Endothelial cell of umbilical vein (primary cell): ENCODE results near the gene PRPF40B.

Experiments
- EZH2 ChIP-seq: IDR thresholded peaks from 2 replicates; pipeline ENCODE4 v1.6.1; 2012; ENCODE audit warnings: borderline replicate concordance, low read depth, mild to moderate bottlenecking, moderate library complexity, low read length, inconsistent platforms; ENCODE audit not compliant: severe bottlenecking
- GATA2 ChIP-seq: IDR thresholded peaks from 2 replicates; pipeline ENCODE4 v1.7.0; 2011; ENCODE audit warnings: low read depth, mild to moderate bottlenecking, moderate library complexity, mixed read lengths, low read length; ENCODE audit not compliant: insufficient read length, insufficient read depth
- JUN ChIP-seq: IDR thresholded peaks from 2 replicates; pipeline ENCODE4 v1.6.1; 2011; ENCODE audit warnings: borderline replicate concordance, low read depth; ENCODE audit not compliant: insufficient read length, insufficient read depth
- MYC ChIP-seq: IDR thresholded peaks from one replicate; pipeline ENCODE4 v1.6.1; 2011; ENCODE audit warnings: mild to moderate bottlenecking, low read depth, low read length
- POLR2A ChIP-seq: IDR thresholded peaks from 2 replicates; pipeline ENCODE4 v1.6.1; 2012; ENCODE audit warnings: low read depth, mild to moderate bottlenecking, control low read depth, low read length
- POLR2AphosphoS5 ChIP-seq: IDR thresholded peaks from 2 replicates; pipeline ENCODE4 v1.6.1; 2012; ENCODE audit warnings: low read depth, mild to moderate bottlenecking, control low read depth, low read length, moderate library complexity; ENCODE audit not compliant: insufficient read depth
- TF ChIP-seq, protein P1 (sequence below), 2 donors: IDR thresholded peaks; 1 replicate in 1 of 2; 2 replicates in 1 of 2; pipeline ENCODE4 v1.5.1; 2011; ENCODE audit warnings: low read length in 2 of 2, mild to moderate bottlenecking in 2 of 2, moderate library complexity in 2 of 2, control low read depth in 1 of 2, inconsistent platforms in 1 of 2, low read depth in 1 of 2; ENCODE audit not compliant: insufficient read depth in 1 of 2; ENCODE audit errors: extremely low read depth in 1 of 2
- TF ChIP-seq, protein P2 (sequence below): IDR thresholded peaks from 2 replicates; pipeline ENCODE4 v1.6.1; 2011; ENCODE audit not compliant: insufficient read depth, insufficient read length

DNA sequence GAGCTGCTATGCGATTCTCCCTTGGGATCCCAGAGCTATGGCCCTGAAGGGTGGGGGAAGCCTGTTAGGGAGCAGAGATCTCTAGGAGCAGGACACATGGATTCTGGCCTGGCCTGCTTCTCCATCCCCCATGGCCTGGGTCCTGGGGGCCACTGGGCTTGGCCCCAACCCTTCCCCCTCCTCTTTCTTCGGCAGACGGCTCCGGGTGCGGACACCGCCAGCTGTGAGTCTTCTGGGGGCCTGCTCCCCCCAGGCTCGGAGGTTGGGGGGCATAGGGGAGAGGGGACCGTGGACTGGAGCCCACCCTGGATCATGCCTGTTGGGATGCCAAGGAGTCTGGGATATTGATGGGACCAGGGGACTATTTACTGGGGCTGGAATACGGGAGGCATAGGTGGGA lies 9.0 kb downstream of the PRPF40B start:
- TF ChIP-seq, protein P1, sequence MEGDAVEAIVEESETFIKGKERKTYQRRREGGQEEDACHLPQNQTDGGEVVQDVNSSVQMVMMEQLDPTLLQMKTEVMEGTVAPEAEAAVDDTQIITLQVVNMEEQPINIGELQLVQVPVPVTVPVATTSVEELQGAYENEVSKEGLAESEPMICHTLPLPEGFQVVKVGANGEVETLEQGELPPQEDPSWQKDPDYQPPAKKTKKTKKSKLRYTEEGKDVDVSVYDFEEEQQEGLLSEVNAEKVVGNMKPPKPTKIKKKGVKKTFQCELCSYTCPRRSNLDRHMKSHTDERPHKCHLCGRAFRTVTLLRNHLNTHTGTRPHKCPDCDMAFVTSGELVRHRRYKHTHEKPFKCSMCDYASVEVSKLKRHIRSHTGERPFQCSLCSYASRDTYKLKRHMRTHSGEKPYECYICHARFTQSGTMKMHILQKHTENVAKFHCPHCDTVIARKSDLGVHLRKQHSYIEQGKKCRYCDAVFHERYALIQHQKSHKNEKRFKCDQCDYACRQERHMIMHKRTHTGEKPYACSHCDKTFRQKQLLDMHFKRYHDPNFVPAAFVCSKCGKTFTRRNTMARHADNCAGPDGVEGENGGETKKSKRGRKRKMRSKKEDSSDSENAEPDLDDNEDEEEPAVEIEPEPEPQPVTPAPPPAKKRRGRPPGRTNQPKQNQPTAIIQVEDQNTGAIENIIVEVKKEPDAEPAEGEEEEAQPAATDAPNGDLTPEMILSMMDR (IDR thresholded peaks at IDR 0.05; ENCODE audit: extremely low read depth in 1 of 2, insufficient read depth in 1 of 2, low read depth in 1 of 2, low read length in 2 of 2) = no peak
- TF ChIP-seq GATA2 = no peak
- TF ChIP-seq POLR2A = no peak
- TF ChIP-seq JUN = no peak
- TF ChIP-seq, protein P2, sequence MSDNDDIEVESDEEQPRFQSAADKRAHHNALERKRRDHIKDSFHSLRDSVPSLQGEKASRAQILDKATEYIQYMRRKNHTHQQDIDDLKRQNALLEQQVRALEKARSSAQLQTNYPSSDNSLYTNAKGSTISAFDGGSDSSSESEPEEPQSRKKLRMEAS = no peak
- TF ChIP-seq POLR2AphosphoS5 = no peak
- TF ChIP-seq EZH2 = no peak
- no peak for TF ChIP-seq MYC
